GM20000 (cell line): Measurements from ENCODE around the gene NPHP1.
"Not testable (repeated sequence)": the region's sequence is repeated elsewhere in the genome, so short reads cannot be mapped to it uniquely, and the experiment has no call there.

Experiments
- DNase-seq: peaks from one replicate; pipeline ENCODE4 v3.0.0; 2012; ENCODE audit warnings: low spot score
- CTCF ChIP-seq: IDR thresholded peaks from 2 replicates; pipeline ENCODE4 v1.5.1; 2012; ENCODE audit warnings: mild to moderate bottlenecking, control low read depth; ENCODE audit errors: extremely low read depth, missing control alignments

The NPHP1 gene

GRCh38 chr2:110198016-110198415 is 6.8 kb downstream of the NPHP1 start:
- no peak for DNase-seq
- no peak for TF ChIP-seq CTCF

GRCh38 chr2:110197452-110197851 is 7.4 kb downstream of the NPHP1 start:
- no peak for TF ChIP-seq CTCF
- DNase-seq = no peak

GRCh38 chr2:110190169-110190568 is 14.6 kb downstream of the NPHP1 start:
- DNase-seq = not testable (repeated sequence)

GRCh38 chr2:110182449-110182848 is 22.4 kb downstream of the NPHP1 start:
- DNase-seq = no peak
- TF ChIP-seq CTCF = no peak

GRCh38 chr2:110180036-110180435 is 24.8 kb downstream of the NPHP1 start:
- no peak for DNase-seq
- no peak for TF ChIP-seq CTCF

- no peak for DNase-seq
- no peak for TF ChIP-seq CTCF
Observed at GRCh38 chr2:110173523-110173922, 31.3 kb downstream of the NPHP1 start.

- no peak for DNase-seq
- TF ChIP-seq CTCF = no peak
Observed at GRCh38 chr2:110172506-110172905, 32.3 kb downstream of the NPHP1 start.

GRCh38 chr2:110170102-110170501 is 34.7 kb downstream of the NPHP1 start:
- TF ChIP-seq CTCF = no peak
- DNase-seq = no peak
